ENCODE data around the gene KLF13.
"Not testable (repeated sequence)": the region's sequence is repeated elsewhere in the genome, so short reads cannot be mapped to it uniquely, and the experiment has no call there.

KLF13 gene

DNA sequence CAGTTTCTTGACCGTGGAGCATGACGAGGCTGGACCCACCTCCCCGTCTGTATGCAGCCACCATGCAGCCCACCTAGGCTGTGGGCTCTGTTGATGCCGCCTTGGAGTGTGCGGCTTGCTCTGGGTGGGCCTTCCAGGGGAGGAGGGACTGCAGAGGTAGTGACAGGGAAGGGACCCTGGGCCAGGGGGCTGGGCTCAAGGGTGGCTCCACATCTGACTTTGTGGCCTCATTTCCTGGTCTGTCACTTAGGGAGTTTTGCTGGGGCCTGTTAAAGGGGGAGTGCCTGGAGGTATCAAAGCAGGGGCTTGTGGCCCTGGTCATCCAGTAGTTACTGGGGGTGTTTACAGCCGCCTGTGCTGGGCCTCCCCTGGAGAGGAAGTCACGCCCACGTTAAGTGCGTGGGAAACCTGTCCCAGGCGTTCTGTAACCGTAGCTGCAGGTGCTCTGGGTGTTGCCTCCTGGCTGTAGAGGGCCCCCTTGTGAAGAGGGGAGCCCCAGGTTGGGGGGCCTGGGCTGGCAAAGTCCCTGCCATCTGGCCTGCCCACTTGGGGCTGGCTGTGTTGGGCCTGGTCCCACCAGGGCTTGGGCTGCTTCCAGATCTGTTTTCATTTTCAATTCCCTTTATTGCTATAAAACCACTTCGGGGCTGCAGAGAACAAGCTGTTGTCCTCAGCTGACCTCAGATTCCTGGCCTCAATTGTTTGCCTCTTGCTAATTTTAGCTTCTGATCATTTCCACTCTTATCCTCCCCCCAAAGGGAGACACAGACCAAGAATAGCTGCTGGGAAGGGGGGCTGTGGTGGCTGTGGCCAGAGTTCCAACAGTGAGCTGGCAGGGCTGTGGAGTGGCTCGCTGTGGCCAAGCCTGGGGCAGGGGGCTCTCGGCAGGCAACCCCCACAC lies 26.5 kb downstream of the KLF13 start:
- Mint-ChIP-seq H3K36me3 (peaks cover 9% of the 10 kb centered on the region), H3K4me3 (peak overlapping the region; percentile 53), H3K4me1 (peaks cover 97% of the 10 kb centered on the region), H3K9me3 (no peaks in the 10 kb centered on the region), H3K27ac (peak overlapping the region; percentile 70), H3K27me3 (no peaks in the 10 kb centered on the region)

DNA sequence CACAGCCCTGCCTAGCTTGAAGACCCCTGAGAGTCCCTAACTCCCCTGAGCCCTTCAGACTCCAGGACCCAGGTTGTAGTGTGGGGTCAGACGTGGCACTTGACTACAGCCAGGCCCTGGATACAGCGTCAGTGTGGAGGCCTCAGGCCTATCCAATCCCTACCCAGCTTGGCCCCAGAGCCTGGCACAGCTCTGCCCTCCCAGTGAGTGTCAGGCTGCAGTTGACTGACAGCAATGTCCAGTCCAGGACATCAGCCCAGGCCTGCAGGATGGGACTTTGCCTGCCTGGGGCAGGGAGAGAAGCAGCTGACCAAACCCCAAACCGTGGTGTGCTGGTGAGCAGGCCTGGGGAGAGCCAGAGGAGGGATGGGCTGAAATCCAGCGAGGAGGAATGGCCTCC lies 27.3 kb downstream of the KLF13 start:
- H3K4me1 Mint-ChIP-seq, result peaks cover 98% of the 10 kb centered on the region
- H3K27me3 Mint-ChIP-seq, result no peaks in the 10 kb centered on the region
- H3K36me3 Mint-ChIP-seq, result peaks cover 10% of the 10 kb centered on the region
- H3K4me3 Mint-ChIP-seq, result peak overlapping the region; percentile 53
- H3K27ac Mint-ChIP-seq, result peak overlapping the region; percentile 61
- H3K9me3 Mint-ChIP-seq, result no peaks in the 10 kb centered on the region

DNA sequence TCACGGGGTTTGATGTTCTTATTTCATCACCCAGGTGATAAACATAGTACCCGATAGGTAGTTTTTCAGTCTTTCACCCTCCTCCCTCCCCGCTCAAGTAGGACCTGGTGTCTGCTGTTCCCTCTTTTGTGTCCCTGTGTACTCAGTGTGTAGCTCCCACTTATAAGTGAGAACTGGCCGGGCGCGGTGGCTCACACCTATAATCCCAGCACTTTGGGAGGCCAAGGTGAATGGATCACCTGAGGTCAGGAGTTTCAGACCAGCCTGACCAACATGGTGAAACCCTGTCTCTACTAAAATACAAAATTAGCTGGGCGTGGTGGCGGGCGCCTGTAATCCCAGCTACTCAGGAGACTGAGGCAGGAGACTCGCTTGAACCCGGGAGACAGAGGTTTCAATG lies 29.5 kb downstream of the KLF13 start:
- not testable (repeated sequence) for H3K36me3 Mint-ChIP-seq
- H3K4me3 Mint-ChIP-seq, result peak overlapping the region; percentile 42

DNA sequence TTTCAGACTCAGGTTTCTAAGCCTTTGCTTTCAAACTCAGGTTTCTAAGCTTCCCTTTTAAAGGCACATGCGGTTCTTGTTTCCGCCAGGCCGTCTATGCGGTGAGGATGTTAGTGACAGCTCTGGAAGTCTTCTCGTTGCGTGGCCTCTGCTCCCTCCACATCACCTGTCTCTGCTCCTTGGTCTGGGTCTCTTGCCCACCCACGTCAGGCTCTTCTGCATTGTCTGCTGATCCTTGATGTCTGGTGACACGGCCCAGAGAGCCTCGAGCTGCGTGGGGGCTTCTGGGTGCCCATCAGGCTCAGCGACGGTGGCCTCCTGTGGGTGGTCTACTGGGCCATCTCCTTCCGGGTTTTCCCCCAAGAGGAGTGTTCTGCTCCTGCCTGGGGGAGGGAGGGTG lies 30.5 kb downstream of the KLF13 start:
- peaks cover 9% of the 10 kb centered on the region for H3K36me3 Mint-ChIP-seq
- H3K4me3 Mint-ChIP-seq, result peak overlapping the region; percentile 91
- peaks cover 93% of the 10 kb centered on the region for H3K4me1 Mint-ChIP-seq
- H3K27ac Mint-ChIP-seq, result peak overlapping the region; percentile 99
- H3K27me3 Mint-ChIP-seq, result no peaks in the 10 kb centered on the region
- no peaks in the 10 kb centered on the region for H3K9me3 Mint-ChIP-seq

More for the DNA sequence above, 29.5 kb downstream of the KLF13 start:
- Mint-ChIP-seq H3K4me1 (peaks cover 93% of the 10 kb centered on the region), H3K27ac (peak overlapping the region; percentile 99)
- not testable (repeated sequence) for H3K9me3 Mint-ChIP-seq, H3K27me3 Mint-ChIP-seq

DNA sequence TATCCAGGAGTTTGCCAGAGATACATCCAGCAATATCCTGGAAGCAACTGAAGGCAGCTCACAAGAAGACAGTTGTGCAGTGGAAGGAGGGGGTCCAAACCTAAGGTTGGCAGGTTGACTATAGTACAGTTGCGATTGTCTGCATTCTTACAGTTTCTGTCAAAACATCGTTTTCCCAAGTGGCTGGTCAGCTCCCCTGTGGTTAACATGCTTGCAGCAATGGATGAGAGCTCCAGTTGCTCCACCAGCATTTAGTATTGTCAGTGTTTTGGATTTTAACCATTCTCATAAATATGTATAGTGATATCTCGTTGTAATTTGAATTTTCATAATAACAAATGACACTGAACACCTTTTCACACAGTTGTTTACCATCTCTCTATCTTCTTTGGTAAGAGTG lies 31.5 kb downstream of the KLF13 start:
- no peaks in the 10 kb centered on the region for H3K27me3 Mint-ChIP-seq
- no peaks in the 10 kb centered on the region for H3K9me3 Mint-ChIP-seq
- peaks cover 93% of the 10 kb centered on the region for H3K4me1 Mint-ChIP-seq
- H3K27ac Mint-ChIP-seq, result peak overlapping the region; percentile 99
- peak overlapping the region; percentile 79 for H3K4me3 Mint-ChIP-seq
- H3K36me3 Mint-ChIP-seq, result peaks cover 9% of the 10 kb centered on the region

DNA sequence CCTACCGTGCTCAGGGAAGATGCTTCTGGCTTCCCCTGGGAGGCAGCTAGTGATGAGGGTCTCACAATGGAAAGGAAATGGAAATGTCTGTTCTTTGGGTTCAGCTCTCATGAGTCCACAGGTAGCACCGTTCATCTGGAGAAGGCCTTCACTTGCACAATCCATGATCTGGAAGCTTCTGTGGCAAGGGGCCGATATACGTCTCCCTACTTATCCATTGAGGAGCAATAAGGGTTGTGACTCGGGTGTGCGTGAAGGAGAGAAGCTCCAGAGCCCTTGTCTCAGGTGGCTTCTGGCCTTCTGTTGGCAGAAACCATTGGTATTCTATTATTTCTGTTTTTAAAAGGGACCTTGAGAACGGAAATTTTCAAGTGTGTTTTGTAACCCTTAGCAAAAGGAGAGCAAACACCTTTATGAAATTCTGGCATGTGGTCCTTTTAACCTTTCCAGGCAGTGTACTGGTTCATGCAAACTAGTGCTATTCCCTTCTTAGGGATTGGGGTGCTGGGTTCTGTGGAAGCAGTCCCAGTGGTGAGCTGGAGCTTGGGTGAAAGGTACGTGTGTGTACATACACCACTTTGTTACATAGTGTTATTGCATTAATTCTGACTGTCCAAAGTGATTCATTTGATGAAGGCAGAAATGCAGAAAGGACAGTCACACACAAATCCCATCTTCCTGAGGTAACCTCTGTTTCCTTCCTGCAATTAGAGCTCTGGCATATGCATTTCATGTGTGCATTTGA lies 32.5 kb downstream of the KLF13 start:
- H3K36me3 Mint-ChIP-seq, result peaks cover 9% of the 10 kb centered on the region
- no peaks in the 10 kb centered on the region for H3K9me3 Mint-ChIP-seq
- peaks cover 93% of the 10 kb centered on the region for H3K4me1 Mint-ChIP-seq
- no peaks in the 10 kb centered on the region for H3K27me3 Mint-ChIP-seq
- H3K4me3 Mint-ChIP-seq, result peak overlapping the region; percentile 61
- H3K27ac Mint-ChIP-seq, result peak overlapping the region; percentile 99

DNA sequence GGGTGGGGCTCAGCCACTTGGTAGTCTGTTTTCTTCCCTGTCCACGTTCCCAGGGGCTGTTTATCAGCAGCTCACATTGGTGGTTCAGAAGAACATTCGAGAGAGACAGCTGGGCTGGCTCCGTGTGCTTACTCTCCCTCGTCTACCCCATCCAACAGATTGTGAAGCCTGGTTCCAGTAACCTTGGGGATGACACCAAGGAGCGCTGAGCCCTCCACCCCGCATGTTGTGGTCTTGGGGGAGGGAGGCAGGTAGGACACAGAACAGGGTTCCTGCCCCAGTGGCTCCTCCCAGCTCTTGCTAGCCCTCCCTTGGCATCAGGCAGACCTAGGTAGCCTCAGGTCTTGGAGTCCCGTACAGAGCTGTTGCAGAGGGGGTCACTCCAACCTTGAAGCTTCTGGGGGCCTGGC lies 33.1 kb downstream of the KLF13 start:
- H3K27me3 Mint-ChIP-seq, result no peaks in the 10 kb centered on the region
- peaks cover 8% of the 10 kb centered on the region for H3K36me3 Mint-ChIP-seq
- peak overlapping the region; percentile 88 for H3K27ac Mint-ChIP-seq
- H3K9me3 Mint-ChIP-seq, result no peaks in the 10 kb centered on the region
- peaks cover 95% of the 10 kb centered on the region for H3K4me1 Mint-ChIP-seq
- H3K4me3 Mint-ChIP-seq, result peak overlapping the region; percentile 61

DNA sequence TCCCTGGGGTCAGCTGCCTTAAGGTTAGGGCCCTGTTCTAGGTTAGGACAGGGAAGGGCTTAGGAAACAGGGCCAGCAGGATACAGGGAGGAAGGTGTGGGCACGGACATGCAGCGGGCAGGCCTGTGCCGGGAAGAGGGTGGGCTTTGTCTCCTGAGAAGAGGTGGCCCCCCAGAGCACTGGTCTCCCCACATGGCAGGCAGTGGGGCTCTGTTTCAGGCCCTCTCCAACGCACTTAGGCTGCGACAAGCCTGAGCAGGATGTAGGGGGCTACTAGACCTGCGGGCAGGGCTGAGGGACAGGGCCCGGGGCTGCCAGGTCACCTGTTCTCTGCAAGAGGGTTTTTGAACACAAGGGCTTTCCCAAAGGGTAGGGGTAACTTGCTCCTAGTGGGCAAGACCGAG lies 33.5 kb downstream of the KLF13 start:
- no peaks in the 10 kb centered on the region for H3K9me3 Mint-ChIP-seq
- peaks cover 95% of the 10 kb centered on the region for H3K4me1 Mint-ChIP-seq
- H3K36me3 Mint-ChIP-seq, result peaks cover 4% of the 10 kb centered on the region
- no peaks in the 10 kb centered on the region for H3K27me3 Mint-ChIP-seq
- peak overlapping the region; percentile 88 for H3K27ac Mint-ChIP-seq
- H3K4me3 Mint-ChIP-seq, result peak overlapping the region; percentile 61

DNA sequence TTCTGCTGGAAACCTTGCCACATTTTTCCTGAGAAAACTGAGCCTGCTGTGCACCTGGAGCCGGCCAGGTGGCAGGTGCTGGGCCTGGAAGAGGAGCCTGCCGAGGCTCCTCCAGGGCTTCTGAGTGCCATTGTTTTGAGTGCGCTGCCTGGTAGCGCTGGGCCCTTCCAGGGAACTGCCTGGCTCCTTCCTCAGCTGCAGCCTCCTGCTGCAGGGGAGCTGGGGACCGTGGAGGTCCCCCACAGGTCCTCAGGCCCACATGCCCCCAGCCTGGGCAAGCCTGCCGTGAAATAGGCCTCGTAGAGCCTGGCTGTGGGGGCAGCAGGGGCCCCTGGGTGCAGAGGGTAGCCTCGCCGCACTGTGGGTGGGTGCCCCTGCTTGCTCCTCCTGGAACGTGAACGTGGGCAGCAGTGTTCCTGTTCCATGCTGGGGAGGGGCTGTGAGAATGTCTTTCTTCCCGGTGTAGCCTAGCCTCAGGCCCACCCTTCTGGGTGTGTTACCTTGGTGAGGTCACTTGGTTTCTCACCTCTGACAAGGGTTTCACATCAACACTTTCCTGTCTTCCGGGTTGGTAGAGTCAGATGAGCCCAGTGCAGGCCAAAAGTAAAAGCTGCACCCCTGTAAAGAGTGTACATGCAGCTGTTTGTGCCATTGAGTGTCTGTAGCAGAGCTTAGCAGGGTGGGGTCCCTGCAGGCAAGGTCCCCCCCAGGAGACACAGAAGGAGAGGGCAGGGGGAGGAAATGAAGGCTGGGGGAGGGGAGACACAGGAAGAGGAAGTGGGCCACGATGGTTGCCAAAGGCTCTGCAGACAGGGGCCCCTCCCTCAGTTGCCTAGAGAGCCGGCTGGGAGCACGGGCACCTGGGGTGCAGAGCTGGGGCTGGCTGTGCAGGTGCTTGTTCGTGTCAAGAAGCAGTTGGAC lies 34.5 kb downstream of the KLF13 start:
- Mint-ChIP-seq H3K27me3 (no peaks in the 10 kb centered on the region), H3K27ac (peak overlapping the region; percentile 91), H3K36me3 (peaks cover 4% of the 10 kb centered on the region), H3K4me3 (peak overlapping the region; percentile 73), H3K9me3 (no peaks in the 10 kb centered on the region), H3K4me1 (peaks cover 95% of the 10 kb centered on the region)

DNA sequence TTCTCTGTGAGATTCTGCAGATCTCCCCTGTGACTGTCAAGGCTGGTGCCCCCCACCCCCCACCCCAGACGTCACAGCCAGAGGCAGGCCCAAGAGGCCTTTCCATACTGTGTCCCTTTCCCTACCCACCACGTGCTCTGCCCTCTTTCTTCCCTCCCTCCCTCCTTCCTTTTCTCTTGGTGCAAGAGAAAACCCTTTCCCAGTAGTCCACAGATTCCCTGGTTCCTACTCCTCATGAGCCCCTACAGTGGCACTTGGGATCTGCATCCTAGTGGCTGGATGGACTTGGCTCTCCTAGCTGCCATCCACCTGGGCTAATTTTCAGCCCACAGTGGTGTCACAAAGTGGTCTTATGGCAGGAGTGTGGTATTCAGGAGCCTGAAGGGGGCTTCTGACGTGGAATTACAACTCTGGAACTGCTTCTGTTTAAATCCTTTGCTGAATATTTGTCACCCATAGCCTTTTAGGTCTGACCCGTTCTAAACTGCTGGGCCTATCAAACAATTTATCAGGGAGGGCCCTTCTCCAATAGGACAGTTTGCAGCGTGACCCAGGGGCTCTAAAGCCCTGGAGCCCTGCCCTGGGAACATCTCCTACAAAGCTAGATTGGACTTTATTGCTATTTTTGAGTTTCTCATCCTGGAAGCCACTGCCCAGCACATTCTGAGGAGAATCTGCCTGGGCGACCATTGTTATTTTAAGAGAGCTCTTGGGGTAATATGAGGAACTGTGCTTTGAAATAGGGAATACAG lies 35.3 kb downstream of the KLF13 start:
- H3K4me1 Mint-ChIP-seq, result peaks cover 95% of the 10 kb centered on the region
- peaks cover 2% of the 10 kb centered on the region for H3K36me3 Mint-ChIP-seq
- H3K27me3 Mint-ChIP-seq, result no peaks in the 10 kb centered on the region
- no peaks in the 10 kb centered on the region for H3K9me3 Mint-ChIP-seq
- H3K27ac Mint-ChIP-seq, result peak overlapping the region; percentile 95
- H3K4me3 Mint-ChIP-seq, result peak overlapping the region; percentile 69

DNA sequence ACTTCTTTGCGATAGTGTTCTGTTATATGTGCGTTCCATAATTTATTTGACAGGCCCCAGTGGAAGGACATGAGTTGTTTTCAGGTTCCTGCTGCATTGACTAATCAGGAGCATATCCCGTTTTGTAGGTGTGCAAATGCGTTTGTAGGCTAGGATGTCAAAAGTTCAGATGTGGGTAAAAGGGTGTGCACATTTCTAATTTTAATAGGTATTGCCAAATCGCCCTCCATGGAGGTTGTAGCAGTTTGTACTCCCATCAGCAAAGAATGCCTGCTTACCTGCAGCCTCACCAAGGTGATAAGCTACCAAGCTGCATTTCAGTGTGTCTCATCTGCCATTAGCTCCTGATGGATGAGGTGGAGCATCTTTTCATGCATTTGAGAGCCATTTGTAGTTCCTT lies 36.3 kb downstream of the KLF13 start:
- H3K4me1 Mint-ChIP-seq, result peaks cover 95% of the 10 kb centered on the region
- peak overlapping the region; percentile 98 for H3K27ac Mint-ChIP-seq
- H3K36me3 Mint-ChIP-seq, result peaks cover 2% of the 10 kb centered on the region

DNA sequence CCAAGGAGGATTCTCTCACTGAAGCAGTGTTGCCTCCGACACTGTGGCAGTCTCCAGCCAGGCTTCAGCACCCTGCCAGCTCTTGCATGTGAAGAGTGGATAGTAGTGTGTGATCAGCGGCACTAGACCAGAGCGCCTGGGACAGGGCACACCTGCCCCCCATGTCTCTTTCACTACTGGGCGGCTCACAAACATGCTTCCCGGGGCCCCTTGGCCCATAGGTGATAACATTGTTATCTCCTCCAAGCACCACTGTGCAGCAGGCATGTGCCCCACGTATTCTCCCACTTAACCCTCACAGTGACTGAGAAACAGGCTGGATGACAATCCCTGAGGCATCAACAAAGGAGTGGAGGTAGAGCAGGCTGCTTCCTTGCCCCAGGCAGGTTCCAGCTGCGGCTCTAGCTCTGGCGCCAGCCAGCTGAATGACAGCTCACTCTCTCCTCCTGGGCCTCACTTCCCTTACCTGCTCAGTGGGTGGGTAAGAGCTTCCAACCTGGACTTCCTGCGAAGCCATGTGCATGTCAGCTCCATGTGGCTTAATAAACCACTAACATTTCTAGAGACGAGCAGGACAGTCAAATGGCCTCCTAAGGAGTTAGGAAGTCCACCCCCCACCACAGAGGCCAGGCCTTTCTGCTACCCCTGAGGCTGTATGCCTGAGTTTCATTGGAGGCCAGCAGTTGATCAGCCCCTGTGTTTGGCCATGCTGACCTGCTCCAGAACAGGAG lies 37.8 kb downstream of the KLF13 start:
- peaks cover 95% of the 10 kb centered on the region for H3K4me1 Mint-ChIP-seq
- H3K36me3 Mint-ChIP-seq, result peaks cover 3% of the 10 kb centered on the region
- H3K9me3 Mint-ChIP-seq, result no peaks in the 10 kb centered on the region
- peak overlapping the region; percentile 61 for H3K4me3 Mint-ChIP-seq
- peak overlapping the region; percentile 98 for H3K27ac Mint-ChIP-seq
- H3K27me3 Mint-ChIP-seq, result no peaks in the 10 kb centered on the region

More for the DNA sequence above, 36.3 kb downstream of the KLF13 start:
- Mint-ChIP-seq H3K4me3 (peak overlapping the region; percentile 69), H3K27me3 (no peaks in the 10 kb centered on the region), H3K9me3 (no peaks in the 10 kb centered on the region)

DNA sequence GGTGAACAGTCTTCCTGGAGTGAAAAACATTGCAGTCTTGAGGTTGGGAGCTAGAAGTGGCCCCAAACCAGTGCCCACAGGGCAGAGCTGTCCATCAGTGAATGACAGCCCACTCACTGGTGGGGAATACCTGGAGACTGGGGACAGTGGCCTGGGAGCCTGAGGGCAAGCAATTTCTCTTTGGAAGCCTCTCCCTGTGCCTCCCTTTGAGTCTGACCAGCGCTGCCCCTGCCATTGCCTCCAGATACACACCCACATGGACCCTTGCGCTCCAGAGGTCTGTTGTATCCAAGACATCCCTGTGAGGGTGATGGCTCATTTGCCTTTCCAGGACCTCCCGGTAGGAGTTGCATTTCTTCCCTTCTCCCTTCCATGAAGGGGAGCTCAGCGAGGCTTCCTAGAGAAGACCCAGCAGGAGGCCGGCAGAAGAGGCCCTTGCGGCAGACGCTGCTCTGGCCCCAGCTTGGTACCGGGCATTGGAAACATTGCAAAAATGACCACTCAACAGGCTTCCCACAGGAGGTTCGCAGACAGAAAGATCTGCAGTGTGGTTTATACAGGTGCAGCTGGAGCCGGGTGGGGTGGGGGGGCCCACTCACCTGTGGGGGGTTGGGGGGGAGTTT lies 38.5 kb downstream of the KLF13 start:
- H3K4me3 Mint-ChIP-seq, result peak overlapping the region; percentile 80
- peak overlapping the region; percentile 98 for H3K27ac Mint-ChIP-seq
- peaks cover 95% of the 10 kb centered on the region for H3K4me1 Mint-ChIP-seq
- H3K9me3 Mint-ChIP-seq, result no peaks in the 10 kb centered on the region
- no peaks in the 10 kb centered on the region for H3K27me3 Mint-ChIP-seq
- H3K36me3 Mint-ChIP-seq, result peaks cover 6% of the 10 kb centered on the region

DNA sequence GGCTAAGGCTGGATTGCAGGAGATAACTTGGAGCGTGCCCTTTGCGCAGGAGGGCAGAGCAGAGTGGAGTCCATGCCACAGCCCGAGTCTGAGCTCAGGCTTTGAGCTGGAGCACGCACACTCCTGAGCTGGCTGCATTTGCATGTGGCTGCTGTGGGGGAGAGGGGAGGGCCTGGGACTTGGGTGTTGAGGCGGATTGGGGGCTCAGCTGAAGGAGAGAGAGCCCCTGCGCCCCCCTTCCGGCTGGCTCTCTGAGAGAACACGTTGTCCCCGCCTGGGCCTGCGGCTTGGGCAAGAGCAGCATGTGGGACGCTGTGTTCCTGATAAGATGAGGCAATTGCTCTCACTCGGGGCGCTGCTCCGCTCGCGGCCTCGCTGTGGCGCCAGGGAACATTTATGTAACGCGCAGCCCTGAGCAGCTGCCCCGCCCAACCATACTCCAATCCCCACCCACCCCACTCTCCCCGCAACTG lies 39.1 kb downstream of the KLF13 start:
- Mint-ChIP-seq H3K36me3 (peaks cover 6% of the 10 kb centered on the region), H3K27me3 (no peaks in the 10 kb centered on the region), H3K27ac (peak overlapping the region; percentile 98), H3K4me1 (peaks cover 97% of the 10 kb centered on the region), H3K9me3 (no peaks in the 10 kb centered on the region), H3K4me3 (peak overlapping the region; percentile 80)
